Measurements from ENCODE around the gene BRI3BP.
A peak's percentile ranks its signal among the peaks of the same experiment; 100 is the strongest.
"Not testable (repeated sequence)": the region's sequence is repeated elsewhere in the genome, so short reads cannot be mapped to it uniquely, and the experiment has no call there.

Gene BRI3BP

DNA sequence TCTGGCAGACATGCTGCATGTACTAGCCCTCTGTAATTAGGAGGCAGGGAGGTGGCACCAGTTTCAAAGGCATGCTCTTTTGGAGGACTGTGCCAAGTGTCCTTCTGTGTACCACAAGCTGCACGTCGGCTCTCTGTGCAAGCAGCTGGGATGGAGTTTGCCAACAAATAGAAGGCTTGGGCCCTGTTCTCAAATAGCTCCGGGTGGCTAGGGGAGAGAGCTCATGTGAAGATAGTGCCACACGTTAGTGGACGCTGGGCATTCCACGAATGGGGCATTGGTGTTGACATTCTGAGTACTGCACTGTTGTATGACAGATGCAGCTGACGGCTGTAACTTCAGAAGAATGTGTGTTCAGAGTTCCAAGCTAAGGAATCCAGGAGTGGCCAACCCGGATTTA is 76.2 kb downstream of the BRI3BP start:
- peak in 2 of 14 donors; percentile 6 to 35 for DNase-seq

DNA sequence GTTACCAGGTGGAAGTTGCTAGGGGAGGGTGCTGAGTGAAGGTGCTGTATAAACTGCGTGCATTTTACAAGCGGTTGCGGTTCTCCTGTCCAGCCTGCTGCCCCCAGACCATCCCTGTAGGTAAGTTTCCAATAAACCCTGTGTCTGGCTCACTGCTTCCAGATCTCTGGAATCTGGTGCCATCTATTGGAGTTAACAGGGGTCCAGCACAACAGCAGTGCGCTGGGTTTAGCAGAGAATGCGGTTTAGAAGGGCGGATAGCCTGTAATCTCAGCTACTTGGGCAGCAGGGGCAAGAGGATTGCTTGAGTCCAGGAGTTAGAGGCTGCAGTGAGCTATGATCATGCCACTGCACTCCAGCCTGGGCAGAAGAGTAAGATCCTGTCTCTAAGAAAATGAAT is 76.7 kb downstream of the BRI3BP start:
- peak in 1 of 14 donors; percentile 8 for DNase-seq

DNA sequence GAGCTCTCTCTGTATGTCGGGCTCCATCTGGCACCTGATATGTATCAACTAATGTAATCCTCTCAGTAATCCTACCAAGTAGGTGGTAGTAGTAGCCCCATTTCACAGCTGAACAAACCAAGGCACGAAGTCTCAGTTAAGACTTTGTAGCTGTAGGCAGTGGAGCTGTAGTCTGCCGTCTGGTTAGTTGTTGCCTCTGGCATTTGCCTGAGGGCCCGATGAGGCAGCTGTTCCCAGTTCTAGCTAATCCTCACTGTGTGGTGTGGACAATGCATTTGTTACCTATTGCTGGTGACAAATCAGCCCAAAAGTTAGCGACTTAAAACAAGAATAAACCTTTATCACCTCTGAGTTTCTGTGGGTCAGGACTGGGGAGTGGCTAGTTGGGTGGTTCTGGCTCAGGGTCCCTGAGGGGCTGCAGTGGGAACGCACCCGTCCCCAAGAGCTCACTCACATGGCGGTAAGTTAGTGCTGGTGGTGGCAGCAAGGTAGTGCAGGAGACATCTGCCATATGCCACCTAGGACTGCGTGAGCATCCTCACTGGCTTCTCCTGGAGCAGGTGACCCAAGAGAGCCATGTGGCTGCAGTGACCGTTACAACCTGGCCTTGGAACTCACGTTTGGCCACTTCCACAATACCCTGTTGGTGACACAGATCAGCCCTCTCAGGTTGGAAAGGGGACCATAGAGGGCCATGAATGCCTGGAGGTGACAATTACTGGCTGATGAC is 77.4 kb downstream of the BRI3BP start:
- no peak for DNase-seq

DNA sequence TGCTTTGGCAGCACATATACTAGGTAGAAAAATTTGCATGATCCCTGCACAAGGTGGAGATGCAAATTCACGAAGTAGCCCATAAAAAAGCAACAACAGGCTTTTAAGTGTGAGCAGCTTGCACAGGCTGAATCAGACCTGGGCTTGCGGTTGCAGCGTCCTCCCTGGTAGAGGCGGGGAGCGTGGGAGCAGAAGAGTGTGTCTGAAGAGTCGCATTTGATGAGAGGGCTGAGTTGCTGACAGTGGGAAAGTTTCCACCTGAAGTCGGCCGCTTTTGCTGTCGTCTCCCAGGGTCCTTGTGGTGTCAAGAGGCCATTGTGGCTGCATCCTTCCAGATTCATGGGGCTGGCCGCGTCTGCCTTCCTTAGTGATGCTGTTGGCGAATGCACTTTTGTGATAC is 78.0 kb downstream of the BRI3BP start:
- no peak for DNase-seq

DNA sequence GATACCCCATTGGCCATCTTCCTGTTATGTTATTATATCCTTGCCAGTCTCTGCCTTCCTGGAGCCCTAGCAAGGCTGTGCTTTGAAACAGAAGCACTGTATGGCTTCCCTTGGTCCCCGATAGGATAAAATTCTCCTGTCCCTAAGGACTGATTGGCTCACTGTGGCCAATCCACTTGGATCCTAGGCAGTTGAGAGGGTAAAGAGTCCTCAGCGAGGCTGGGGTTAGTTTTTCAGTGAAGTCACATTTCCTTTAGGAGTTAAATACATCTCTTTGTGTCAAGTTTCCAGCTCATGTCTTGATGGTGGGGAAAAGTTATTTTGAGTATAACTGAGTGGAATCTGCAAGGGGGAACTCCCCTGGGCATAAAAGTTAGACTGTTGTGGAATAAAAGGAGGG is 79.1 kb downstream of the BRI3BP start:
- no peak for DNase-seq

DNA sequence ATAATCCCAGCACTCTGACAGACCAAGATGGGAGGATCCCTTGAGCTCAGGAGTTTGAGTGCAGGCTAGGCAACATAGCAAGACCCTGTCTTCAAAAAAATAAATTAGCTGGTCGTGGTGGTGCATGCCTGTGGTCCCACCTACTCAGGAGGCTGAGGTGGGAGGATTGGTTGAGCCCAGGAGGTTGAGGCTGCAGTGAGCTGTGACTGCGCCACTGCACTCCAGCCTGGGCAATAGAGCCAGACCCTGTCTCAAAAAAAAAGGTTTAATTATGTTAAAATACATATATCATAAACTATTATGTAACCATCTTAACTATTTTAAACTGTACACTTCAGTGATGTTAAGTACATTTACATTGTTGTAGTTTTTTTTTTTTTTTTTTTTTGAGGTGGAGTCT is 80.8 kb downstream of the BRI3BP start:
- not testable (repeated sequence) for DNase-seq

DNA sequence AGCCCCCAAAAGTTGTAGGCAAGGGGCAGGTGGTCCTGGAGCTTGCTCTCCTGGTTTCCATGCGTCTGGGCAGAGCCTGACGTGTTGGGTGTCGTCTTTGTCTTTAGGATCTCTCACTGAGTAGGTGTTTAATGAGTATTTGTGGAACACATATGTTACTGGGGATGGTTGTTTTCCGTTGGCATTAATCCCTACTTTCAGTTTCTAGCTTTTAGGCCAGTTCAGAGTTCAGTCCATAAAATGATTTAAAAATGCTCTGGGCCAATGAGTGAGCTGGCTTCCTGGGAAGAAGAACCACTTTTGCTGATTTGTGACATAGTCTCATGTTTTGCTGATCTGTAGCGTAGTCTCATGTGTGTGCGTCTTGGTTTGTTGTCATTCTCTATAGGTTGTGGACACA is 82.7 kb downstream of the BRI3BP start:
- DNase-seq, result no peak

DNA sequence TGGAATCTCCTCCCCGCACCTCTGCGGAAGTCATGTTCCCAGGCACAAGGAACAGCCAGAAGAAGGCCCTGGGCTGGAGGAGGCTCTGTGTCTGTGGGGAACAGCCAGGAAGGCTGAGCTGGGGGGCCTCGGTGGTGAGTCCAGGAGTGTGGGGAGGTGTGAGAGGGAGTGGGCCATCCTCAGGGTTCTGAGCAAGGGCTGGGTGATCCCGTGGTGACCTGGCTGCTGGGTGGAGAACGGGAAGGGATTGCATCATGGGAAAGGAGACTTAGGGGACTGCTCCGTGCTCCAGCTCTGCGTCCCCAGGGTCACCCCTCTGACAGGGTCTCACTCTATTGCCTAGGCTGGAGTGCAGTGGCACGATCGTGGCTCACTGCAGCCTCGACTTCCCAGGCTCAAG is 85.6 kb downstream of the BRI3BP start:
- no peak for DNase-seq

DNA sequence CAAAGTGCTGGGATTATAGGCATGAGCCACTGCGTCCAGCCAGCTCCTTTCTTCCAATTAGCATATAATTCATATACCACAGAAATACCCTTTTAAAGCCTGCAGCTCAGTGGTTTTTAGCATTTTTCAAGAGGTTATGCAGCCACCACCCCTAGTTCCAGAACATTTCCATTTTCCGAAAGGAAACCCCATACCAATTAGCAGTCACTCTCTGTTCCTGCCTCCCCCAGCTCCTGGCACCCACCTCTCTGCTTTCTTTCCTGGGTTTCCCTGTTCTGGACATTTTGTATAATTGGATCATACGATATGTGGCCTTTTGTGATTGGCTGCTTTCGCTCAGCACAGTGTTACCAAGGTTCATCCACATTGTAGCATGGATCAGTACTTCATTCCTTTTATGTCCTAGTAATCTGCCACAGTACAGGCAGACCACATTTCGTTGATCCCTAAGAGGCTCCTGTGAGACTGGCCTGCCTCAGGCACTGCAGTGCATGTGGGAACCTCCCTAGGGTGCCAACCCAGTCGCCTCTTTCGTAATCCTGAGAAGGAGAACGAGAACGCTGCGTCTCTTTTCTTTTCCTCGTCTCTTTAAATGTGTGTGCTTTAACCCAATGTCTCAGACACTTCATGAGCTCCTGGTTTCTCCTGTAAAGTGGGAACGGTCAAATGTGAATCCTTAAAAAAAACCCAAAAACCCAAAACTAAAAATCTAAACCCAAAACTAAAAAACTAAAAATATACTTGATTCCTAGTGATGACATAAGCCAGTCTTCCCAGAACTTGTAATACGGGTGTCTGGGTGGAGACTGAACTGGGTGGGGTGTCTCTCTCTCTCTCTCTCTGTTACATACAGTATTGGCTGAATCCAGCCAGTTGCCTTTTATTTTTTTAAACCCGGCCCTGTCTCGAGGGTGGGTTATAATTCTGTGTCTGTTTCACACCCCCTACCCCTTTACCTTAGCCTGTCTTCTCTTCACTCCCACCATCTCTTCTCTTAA is 86.5 kb downstream of the BRI3BP start:
- no peak for DNase-seq

Data from C1 segment of cervical spinal cord (tissue), 14 donors.